H1 (cell line): ENCODE measurements around the gene ACTL6A. TPM values are rescaled to one million over a fixed set of nuclear protein-coding genes. Genes with fewer than 3 reads are reported as not detected.

Experiments
- MAFK ChIP-seq: IDR thresholded peaks from 2 replicates; pipeline ENCODE4 v1.6.1; 2012; ENCODE audit warnings: low read depth, mild to moderate bottlenecking, improper control_type of control experiment, low read length
- TBP ChIP-seq: IDR thresholded peaks from 2 replicates; pipeline ENCODE4 v1.6.1; 2011; ENCODE audit warnings: low read depth, low read length, improper control_type of control experiment
- polyA plus RNA-seq, 7 experiments: library from polyadenylated mRNA; depleted of rRNA in 3 of 7; stranded (reverse) in 5 of 7; unstranded in 2 of 7; fragments of >200 nt in 5 of 7; fragments of 200-250 nt in 2 of 7; gene quantifications; 1 replicate in 5 of 7; 2 replicates in 1 of 7; 4 replicates in 1 of 7; pipeline versions ENCODE4 v1.2.1 to v1.2.3, GENCODE V29; 2011 to 2013; ENCODE audit warnings: missing spikeins in 2 of 7, mixed read lengths in 2 of 7
- total RNA-seq: library from RNA; stranded (reverse); fragmentation: NEBNext Ultra II Directional; extraction: Animal tissue kit (Norgen Biotek cat#: 25700); gene quantifications from 2 replicates; pipeline ENCODE4 v1.2.1, GENCODE V29; 2021

Gene ACTL6A
- total and polyA plus RNA-seq, 2 of the 8 experiments (the other 6 are each of a cell fraction or from before 2014, with no cell fraction given), result 76.9 to 99.5 TPM

GRCh38 chr3:179541094-179541493 lies 21.6 kb upstream of the ACTL6A start (continued):
- TF ChIP-seq MAFK (no peak), TBP (no peak)
